ENCODE results near the gene ROR1. TPM values are rescaled to one million over a fixed set of nuclear protein-coding genes. Genes with fewer than 3 reads are reported as not detected.

The ROR1 gene
- total and polyA plus RNA-seq, 2 of the 4 experiments (the other 2 are of a cell fraction) = 4.4 to 10.0 TPM

GRCh38 chr1:63977466-63977865 is 203.6 kb downstream of the ROR1 start:
- Histone ChIP-seq H4K8ac (ENCODE audit: low read depth in 2 of 2, low read length in 2 of 2) (no peak overlapping the region), H3K4me3 (ENCODE audit: insufficient read depth, low read depth, low read length) (no peak overlapping the region), H2BK15ac (ENCODE audit: low read depth, low read length) (no peak overlapping the region), H4K5ac (ENCODE audit: low read depth, low read length) (no peak overlapping the region), H3K27me3 (ENCODE audit: control insufficient read depth, insufficient read depth, low read length) (no peaks in the 10 kb centered on the region; the same call in 1 of the 2 replicates), H2AFZ (replicated peaks; ENCODE audit: low read length, poor library complexity) (no peak overlapping the region), H3K18ac (ENCODE audit: low read depth, low read length) (no peak overlapping the region), H2BK120ac (ENCODE audit: low read depth, low read length) (no peak overlapping the region), H3K56ac (ENCODE audit: extremely low read depth, insufficient read depth, low read length) (no peak overlapping the region), H3K14ac (replicated peaks; ENCODE audit: low read depth, low read length) (no peak overlapping the region), H3K9me1 (ENCODE audit: insufficient read depth, low read length) (no peaks in the 10 kb centered on the region), H2AK9ac (replicated peaks; ENCODE audit: low read depth, low read length, poor library complexity) (no peak overlapping the region), H3K4me2 (ENCODE audit: low read depth, low read length) (no peak overlapping the region), H3K9ac (ENCODE audit: low read depth, low read length) (no peak overlapping the region), H2BK20ac (ENCODE audit: low read depth, low read length) (no peak overlapping the region), H3K36me3 (ENCODE audit: control insufficient read depth, insufficient read depth, low read length) (no peaks in the 10 kb centered on the region), H3K27ac (ENCODE audit: insufficient read depth, low read length) (no peak overlapping the region), H3K9me3 (ENCODE audit: control insufficient read depth, insufficient read depth, low read length) (no peaks in the 10 kb centered on the region), H3K4me1 (ENCODE audit: control insufficient read depth, insufficient read depth, low read length) (no peaks in the 10 kb centered on the region), H3K23ac (ENCODE audit: low read depth, low read length) (no peak overlapping the region), H3K79me1 (ENCODE audit: low read depth in 1 of 2, low read length in 2 of 2) (no peaks in the 10 kb centered on the region), H4K91ac (ENCODE audit: insufficient read depth, low read depth, low read length) (no peak overlapping the region), H2BK5ac (ENCODE audit: low read depth, low read length, poor library complexity, severe bottlenecking) (no peak overlapping the region), H4K20me1 (ENCODE audit: insufficient read depth, low read length) (no peaks in the 10 kb centered on the region), H3K4ac (ENCODE audit: low read depth, low read length) (no peak overlapping the region), H2AK5ac (ENCODE audit: low read depth, low read length) (no peak overlapping the region)
- no TSS peak for BruUV-seq (replicated peaks)
- 60% methylated on average over 1 of the region's 1 CpG; no CpG with 5 or more reads in 1 of the 2 experiments for WGBS, 2 experiments (ENCODE audit: extremely low coverage in 2 of 2, insufficient read length in 1 of 2)
- intact Hi-C loops (cut with micrococcal nuclease) = no loop called here
- DNase-seq = no peak
- ChIA-PET CTCF (no interaction called here), POLR2A (ENCODE audit: unreplicated experiment) (no interaction called here)
- in situ Hi-C loops (cut with MboI; ENCODE audit: low sequenced_read_pairs) = no loop called here
- TF ChIP-seq MAFK (IDR thresholded peaks at IDR 0.05; ENCODE audit: low read depth, low read length) (no peak), FOS (IDR thresholded peaks at IDR 0.05; ENCODE audit: low read depth, low read length) (no peak), POLR2A (IDR thresholded peaks at IDR 0.05; ENCODE audit: low read depth, low read length) (no peak), CEBPB (IDR thresholded peaks at IDR 0.05; ENCODE audit: low read depth, low read length) (no peak), MAZ (IDR thresholded peaks at IDR 0.05; ENCODE audit: borderline replicate concordance, low read depth, low read length) (no peak), SMC3 (IDR thresholded peaks at IDR 0.05; ENCODE audit: low read depth, low read length) (no peak), RCOR1 (IDR thresholded peaks at IDR 0.05; ENCODE audit: insufficient replicate concordance, low read length) (no peak), CHD1 (IDR thresholded peaks at IDR 0.05; ENCODE audit: low read depth, low read length) (no peak), BHLHE40 (IDR thresholded peaks at IDR 0.05; ENCODE audit: low read depth, low read length) (no peak), ELK1 (IDR thresholded peaks at IDR 0.05; ENCODE audit: borderline replicate concordance, low read depth, low read length) (no peak)
- dilution Hi-C loops (cut with HindIII; ENCODE audit: low sequenced_read_pairs, unreplicated experiment) = no loop called here
- ATAC-seq (ENCODE audit: low read depth) = no peak
